Ovary (tissue), 3 donors: ENCODE results near the gene ZNF367.

ENCODE experiments used
- POLR2A ChIP-seq: fragments of 450-650 bp; IDR thresholded peaks from one replicate; pipeline ENCODE4 v1.6.1; 2017; ENCODE audit warnings: antibody characterized with exemption, mild to moderate bottlenecking, moderate library complexity
- TF ChIP-seq, protein P1 (sequence below), 3 donors: fragments of 450-650 bp in 2 of 3; fragments of 200-600 bp in 1 of 3; IDR thresholded peaks; one replicate each; pipeline versions ENCODE4 v1.5.1 to v1.8.0; 2016 to 2022; ENCODE audit warnings: antibody characterized with exemption in 3 of 3, mild to moderate bottlenecking in 1 of 3
- donor health status: DM: no; HTN: no; CAD: no.

DNA sequence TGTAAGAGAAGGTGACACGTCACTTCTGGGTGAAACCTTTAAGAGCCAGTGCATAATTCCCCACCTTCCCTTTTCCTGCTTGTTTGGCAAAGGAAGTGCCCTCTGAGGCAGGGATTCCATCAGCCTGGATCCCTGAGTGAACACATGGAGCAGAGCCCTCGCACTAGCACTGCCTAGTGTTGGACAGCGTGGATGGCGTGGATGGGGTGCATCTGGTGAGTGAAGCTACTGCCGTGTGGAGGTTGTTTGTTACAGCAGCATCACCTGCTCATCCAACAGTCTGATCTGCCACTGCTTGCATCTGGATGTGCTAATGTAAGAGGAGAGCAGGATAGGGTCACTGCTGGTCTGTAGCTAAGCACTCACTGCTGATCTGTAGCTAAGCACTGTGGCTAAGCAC is 69.9 kb downstream of the ZNF367 start:
- TF ChIP-seq, protein P1, sequence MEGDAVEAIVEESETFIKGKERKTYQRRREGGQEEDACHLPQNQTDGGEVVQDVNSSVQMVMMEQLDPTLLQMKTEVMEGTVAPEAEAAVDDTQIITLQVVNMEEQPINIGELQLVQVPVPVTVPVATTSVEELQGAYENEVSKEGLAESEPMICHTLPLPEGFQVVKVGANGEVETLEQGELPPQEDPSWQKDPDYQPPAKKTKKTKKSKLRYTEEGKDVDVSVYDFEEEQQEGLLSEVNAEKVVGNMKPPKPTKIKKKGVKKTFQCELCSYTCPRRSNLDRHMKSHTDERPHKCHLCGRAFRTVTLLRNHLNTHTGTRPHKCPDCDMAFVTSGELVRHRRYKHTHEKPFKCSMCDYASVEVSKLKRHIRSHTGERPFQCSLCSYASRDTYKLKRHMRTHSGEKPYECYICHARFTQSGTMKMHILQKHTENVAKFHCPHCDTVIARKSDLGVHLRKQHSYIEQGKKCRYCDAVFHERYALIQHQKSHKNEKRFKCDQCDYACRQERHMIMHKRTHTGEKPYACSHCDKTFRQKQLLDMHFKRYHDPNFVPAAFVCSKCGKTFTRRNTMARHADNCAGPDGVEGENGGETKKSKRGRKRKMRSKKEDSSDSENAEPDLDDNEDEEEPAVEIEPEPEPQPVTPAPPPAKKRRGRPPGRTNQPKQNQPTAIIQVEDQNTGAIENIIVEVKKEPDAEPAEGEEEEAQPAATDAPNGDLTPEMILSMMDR (IDR thresholded peaks at IDR 0.05) = no peak
- TF ChIP-seq POLR2A = no peak
